Ishikawa (cell line): Measurements from ENCODE around the gene DPM1.

Source experiments
- CEBPB ChIP-seq: IDR thresholded peaks from 2 replicates; pipeline ENCODE4 v1.6.1; 2012
- CREB1 ChIP-seq: IDR thresholded peaks from 2 replicates; pipeline ENCODE4 v1.6.1; 2012; ENCODE audit warnings: low read depth
- EGR1 ChIP-seq: IDR thresholded peaks from 2 replicates; pipeline ENCODE4 v1.6.1; 2012
- EP300 ChIP-seq: IDR thresholded peaks from 2 replicates; pipeline ENCODE4 v1.6.1; 2012; ENCODE audit warnings: borderline replicate concordance
- FOXM1 ChIP-seq: IDR thresholded peaks from 2 replicates; pipeline ENCODE4 v1.6.1; 2012; ENCODE audit warnings: low read depth, borderline replicate concordance
- NFIC ChIP-seq: IDR thresholded peaks from 2 replicates; pipeline ENCODE4 v1.6.1; 2012
- RAD21 ChIP-seq: IDR thresholded peaks from 2 replicates; pipeline ENCODE4 v1.6.1; 2012; ENCODE audit warnings: low read depth
- TAF1 ChIP-seq: IDR thresholded peaks from 2 replicates; pipeline ENCODE4 v1.6.1; 2012; ENCODE audit warnings: low read depth, mild to moderate bottlenecking
- TCF12 ChIP-seq: IDR thresholded peaks from 2 replicates; pipeline ENCODE4 v1.6.1; 2012; ENCODE audit warnings: low read depth
- TEAD4 ChIP-seq: IDR thresholded peaks from 2 replicates; pipeline ENCODE4 v1.6.1; 2012
- USF1 ChIP-seq: IDR thresholded peaks from 2 replicates; pipeline ENCODE4 v1.6.1; 2012
- YY1 ChIP-seq: IDR thresholded peaks from 2 replicates; pipeline ENCODE4 v1.6.1; 2012; ENCODE audit warnings: low read depth
- ZBTB7A ChIP-seq: IDR thresholded peaks from 2 replicates; pipeline ENCODE4 v1.6.1; 2012; ENCODE audit warnings: low read depth
- TF ChIP-seq, protein P1 (sequence below): IDR thresholded peaks from 2 replicates; pipeline ENCODE4 v1.6.1; 2012
- TF ChIP-seq, protein P2 (sequence below): IDR thresholded peaks from 2 replicates; pipeline ENCODE4 v1.6.1; 2012; ENCODE audit warnings: low read depth, mild to moderate bottlenecking

The DPM1 gene

GRCh38 chr20:50980851-50981713 lies 22.8 kb upstream of the DPM1 start:
- TF ChIP-seq NFIC (no peak), TEAD4 (no peak), RAD21 (peak; percentile 70), TAF1 (no peak), TCF12 (no peak), CEBPB (no peak), CREB1 (no peak), USF1 (no peak)

GRCh38 chr20:50980071-50980681 lies 21.8 kb upstream of the DPM1 start:
- TF ChIP-seq, protein P1, sequence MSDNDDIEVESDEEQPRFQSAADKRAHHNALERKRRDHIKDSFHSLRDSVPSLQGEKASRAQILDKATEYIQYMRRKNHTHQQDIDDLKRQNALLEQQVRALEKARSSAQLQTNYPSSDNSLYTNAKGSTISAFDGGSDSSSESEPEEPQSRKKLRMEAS = no peak
- TF ChIP-seq TEAD4 = peak; percentile 45; the same call in 1 of the 2 replicates
- TF ChIP-seq ZBTB7A = no peak
- TF ChIP-seq EGR1 = no peak
- TF ChIP-seq CEBPB = peak; percentile 76

- TF ChIP-seq, protein P1 = no peak
These were observed 19.0 kb upstream of the DPM1 start for GRCh38 chr20:50977066-50978021.

DNA sequence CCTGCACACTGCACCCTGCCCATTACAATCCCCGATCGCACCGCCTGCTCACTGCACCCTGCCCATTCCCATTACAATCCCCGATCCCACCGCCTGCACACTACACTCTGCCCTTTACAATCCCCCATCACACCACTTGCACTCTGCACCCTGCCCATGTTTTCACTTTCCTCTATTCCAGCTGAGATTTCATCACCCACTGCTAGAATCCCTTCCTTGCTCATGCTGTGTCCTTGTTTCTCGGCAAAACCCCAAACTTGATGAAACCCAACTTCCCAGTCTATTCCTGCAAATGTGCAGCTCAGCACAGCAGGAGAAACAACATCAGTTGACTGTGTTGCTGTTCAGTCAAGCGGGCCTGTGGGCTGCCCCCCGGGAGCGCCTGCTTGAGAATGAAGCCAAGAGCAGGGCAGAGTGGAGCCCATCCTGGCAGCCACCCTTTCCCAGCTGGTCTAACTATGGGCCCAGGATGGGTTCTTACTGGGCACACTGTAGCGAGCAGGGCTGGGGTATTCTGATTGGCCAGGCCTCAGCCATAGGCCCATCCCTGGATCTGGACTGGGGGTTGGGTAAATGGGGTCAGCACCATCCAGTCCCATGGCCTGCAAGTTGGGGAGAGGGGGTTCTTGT lies 17.5 kb upstream of the DPM1 start:
- TF ChIP-seq EP300 (no peak), YY1 (no peak), TEAD4 (no peak), CEBPB (no peak), ZBTB7A (no peak), EGR1 (no peak), TAF1 (no peak), CREB1 (no peak), NFIC (no peak), FOXM1 (no peak), TCF12 (no peak)
- TF ChIP-seq, protein P1 = no peak
- TF ChIP-seq, protein P2, sequence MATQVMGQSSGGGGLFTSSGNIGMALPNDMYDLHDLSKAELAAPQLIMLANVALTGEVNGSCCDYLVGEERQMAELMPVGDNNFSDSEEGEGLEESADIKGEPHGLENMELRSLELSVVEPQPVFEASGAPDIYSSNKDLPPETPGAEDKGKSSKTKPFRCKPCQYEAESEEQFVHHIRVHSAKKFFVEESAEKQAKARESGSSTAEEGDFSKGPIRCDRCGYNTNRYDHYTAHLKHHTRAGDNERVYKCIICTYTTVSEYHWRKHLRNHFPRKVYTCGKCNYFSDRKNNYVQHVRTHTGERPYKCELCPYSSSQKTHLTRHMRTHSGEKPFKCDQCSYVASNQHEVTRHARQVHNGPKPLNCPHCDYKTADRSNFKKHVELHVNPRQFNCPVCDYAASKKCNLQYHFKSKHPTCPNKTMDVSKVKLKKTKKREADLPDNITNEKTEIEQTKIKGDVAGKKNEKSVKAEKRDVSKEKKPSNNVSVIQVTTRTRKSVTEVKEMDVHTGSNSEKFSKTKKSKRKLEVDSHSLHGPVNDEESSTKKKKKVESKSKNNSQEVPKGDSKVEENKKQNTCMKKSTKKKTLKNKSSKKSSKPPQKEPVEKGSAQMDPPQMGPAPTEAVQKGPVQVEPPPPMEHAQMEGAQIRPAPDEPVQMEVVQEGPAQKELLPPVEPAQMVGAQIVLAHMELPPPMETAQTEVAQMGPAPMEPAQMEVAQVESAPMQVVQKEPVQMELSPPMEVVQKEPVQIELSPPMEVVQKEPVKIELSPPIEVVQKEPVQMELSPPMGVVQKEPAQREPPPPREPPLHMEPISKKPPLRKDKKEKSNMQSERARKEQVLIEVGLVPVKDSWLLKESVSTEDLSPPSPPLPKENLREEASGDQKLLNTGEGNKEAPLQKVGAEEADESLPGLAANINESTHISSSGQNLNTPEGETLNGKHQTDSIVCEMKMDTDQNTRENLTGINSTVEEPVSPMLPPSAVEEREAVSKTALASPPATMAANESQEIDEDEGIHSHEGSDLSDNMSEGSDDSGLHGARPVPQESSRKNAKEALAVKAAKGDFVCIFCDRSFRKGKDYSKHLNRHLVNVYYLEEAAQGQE = no peak

- TF ChIP-seq EP300 (no peak), EGR1 (no peak), ZBTB7A (no peak), TEAD4 (no peak), USF1 (no peak), TAF1 (no peak)
These were observed 11.6 kb upstream of the DPM1 start for GRCh38 chr20:50969912-50970311.

GRCh38 chr20:50969435-50969834 lies 11.1 kb upstream of the DPM1 start:
- TF ChIP-seq NFIC = no peak
- no peak for TF ChIP-seq TAF1
- TF ChIP-seq, protein P2 = no peak
- TF ChIP-seq YY1 = no peak
- TF ChIP-seq RAD21 = no peak
- no peak for TF ChIP-seq FOXM1
- TF ChIP-seq ZBTB7A = no peak
- TF ChIP-seq TEAD4 = no peak
- no peak for TF ChIP-seq TCF12
- TF ChIP-seq EGR1 = no peak
- TF ChIP-seq EP300 = no peak
- TF ChIP-seq USF1 = no peak
- TF ChIP-seq CREB1 = no peak
- TF ChIP-seq, protein P1 = no peak
- TF ChIP-seq CEBPB = no peak
